ENCODE measurements around the gene PHF23. TPM values are rescaled to one million over a fixed set of nuclear protein-coding genes. Genes with fewer than 3 reads are reported as not detected.
A peak's percentile ranks its signal among the peaks of the same experiment; 100 is the strongest.

Gene PHF23
- total RNA-seq, 1 donor from 2014 or later, result 61.1 TPM

DNA sequence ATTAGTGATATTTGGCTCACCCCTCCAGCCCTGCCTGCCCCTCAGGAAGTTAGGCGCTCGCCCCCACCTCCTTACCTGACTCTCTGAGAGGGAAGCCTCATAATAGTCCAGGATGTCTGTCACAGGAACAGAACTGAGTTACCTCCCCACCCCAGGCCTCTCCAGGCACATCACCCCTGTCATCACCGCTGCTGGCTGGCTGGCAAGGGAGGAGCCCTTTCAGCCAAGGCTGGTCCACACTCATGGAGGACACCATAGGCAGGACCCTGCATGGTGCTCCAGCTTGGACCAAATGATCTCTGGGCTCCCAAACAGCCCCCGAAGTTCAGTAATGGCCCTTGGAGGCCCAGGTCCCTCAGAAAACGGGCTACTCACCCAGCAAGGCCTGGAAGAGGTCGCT, 21.1 kb downstream of the PHF23 start:
- peak overlapping the region; percentile 97 for H3K27ac Mint-ChIP-seq
- TF ChIP-seq, protein P1, sequence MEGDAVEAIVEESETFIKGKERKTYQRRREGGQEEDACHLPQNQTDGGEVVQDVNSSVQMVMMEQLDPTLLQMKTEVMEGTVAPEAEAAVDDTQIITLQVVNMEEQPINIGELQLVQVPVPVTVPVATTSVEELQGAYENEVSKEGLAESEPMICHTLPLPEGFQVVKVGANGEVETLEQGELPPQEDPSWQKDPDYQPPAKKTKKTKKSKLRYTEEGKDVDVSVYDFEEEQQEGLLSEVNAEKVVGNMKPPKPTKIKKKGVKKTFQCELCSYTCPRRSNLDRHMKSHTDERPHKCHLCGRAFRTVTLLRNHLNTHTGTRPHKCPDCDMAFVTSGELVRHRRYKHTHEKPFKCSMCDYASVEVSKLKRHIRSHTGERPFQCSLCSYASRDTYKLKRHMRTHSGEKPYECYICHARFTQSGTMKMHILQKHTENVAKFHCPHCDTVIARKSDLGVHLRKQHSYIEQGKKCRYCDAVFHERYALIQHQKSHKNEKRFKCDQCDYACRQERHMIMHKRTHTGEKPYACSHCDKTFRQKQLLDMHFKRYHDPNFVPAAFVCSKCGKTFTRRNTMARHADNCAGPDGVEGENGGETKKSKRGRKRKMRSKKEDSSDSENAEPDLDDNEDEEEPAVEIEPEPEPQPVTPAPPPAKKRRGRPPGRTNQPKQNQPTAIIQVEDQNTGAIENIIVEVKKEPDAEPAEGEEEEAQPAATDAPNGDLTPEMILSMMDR (conservative IDR thresholded peaks at IDR 0.05), result no peak
- peaks cover 16% of the 10 kb centered on the region for H3K27me3 Mint-ChIP-seq
- peaks cover 52% of the 10 kb centered on the region for H3K4me1 Mint-ChIP-seq (ENCODE audit: unreplicated experiment)
- no peaks in the 10 kb centered on the region for H3K9me3 Mint-ChIP-seq
- peaks cover 5% of the 10 kb centered on the region for H3K36me3 Mint-ChIP-seq
- DNase-seq (ENCODE audit: extremely low spot score, unreplicated experiment), result no peak
- peak overlapping the region; percentile 97 for H3K4me3 Mint-ChIP-seq

DNA sequence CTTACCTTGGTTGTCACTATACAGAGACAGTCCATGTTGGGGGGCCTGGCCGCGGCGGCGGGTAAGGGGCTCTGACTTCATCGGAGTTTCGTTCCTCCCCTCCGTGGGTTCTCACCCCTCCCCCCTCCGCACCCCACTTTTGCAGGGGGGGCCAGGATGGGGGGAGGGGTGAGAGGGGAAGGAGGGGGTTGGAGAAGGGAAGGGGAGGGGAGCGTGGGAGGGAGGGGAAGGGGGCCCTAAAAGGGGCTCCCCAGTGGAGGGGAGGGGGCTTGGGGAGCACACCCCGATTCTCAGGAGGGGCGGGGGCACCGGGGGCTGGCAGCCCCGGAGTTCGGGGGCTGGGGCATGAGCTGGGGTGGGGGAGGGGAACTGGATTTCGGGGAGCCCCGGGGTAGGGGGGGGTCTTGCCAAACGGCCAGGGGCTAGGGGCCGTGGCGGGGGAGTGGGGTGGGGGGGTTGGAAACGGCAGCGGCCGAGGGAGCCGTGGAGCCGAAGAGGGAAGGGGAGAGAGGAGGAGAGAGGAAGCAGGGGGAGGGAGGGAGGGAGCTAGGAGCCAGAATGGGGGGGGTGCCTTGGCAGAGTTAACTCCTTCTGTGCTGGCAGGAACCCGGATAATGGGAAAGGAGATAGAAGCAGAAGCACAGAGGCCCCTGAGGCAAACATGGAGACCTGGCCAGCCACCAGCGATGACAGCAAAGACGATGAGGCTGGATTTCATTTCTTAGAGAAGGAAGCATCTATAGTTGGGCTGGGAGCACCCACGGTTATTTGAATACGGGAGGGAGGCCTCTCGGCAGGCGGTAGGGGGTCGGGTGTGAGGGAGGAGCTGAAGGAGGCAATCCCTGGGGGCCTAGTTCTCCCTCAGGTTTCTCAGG, 21.9 kb downstream of the PHF23 start:
- no peak for DNase-seq (ENCODE audit: extremely low spot score, unreplicated experiment)
- H3K4me3 Mint-ChIP-seq, result peak overlapping the region; percentile 97
- H3K4me1 Mint-ChIP-seq (ENCODE audit: unreplicated experiment), result peaks cover 53% of the 10 kb centered on the region
- TF ChIP-seq, protein P1 (conservative IDR thresholded peaks at IDR 0.05), result no peak
- H3K27ac Mint-ChIP-seq, result peak overlapping the region; percentile 82
- H3K27me3 Mint-ChIP-seq, result peaks cover 18% of the 10 kb centered on the region
- no peaks in the 10 kb centered on the region for H3K9me3 Mint-ChIP-seq
- H3K36me3 Mint-ChIP-seq, result peaks cover 5% of the 10 kb centered on the region

DNA sequence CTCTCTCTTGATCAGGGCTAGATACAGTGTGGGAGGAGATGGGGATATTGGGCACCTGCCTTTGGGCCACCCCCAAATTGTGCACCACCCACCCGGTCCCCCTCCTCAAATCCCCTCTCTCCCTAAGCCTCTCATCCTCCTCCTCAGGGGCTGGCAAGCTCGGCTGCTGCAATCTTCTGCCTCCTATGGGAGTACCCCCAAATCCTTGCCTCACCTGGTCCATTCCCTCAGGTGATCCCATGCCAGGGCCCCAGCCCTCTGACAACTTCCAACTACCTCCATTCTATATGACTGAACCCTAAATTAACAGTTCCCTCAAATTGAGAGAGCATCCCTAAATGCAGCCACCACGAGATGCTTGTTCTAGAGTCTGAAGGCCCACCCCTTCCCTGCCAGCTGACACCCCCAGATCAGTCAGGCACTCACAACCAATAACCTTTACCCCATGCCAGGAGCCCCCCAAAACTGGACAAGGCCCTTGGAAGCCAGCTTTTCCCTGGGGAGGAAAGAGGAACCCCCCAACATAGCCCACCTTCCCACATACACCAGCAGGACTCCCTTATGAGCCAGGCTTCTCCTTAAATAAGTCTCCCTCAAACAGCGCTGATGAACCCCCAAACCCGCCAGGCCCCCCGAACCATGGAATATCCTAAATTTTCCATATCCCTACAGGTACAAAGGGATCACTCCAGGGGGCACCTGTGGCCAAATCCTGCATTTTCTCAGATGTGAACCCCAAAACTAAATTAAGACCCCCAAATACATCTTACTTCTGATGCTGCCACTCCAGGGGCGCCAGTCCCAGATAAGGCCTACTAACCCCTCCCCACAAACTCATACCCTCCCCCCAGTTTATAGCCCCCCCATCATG, 22.8 kb downstream of the PHF23 start:
- Mint-ChIP-seq H3K27ac (peak overlapping the region; percentile 69), H3K4me1 (ENCODE audit: unreplicated experiment) (peaks cover 60% of the 10 kb centered on the region), H3K36me3 (peaks cover 5% of the 10 kb centered on the region), H3K27me3 (peaks cover 24% of the 10 kb centered on the region), H3K4me3 (peak overlapping the region; percentile 95), H3K9me3 (no peaks in the 10 kb centered on the region)
- no peak for DNase-seq (ENCODE audit: extremely low spot score, unreplicated experiment)
- TF ChIP-seq, protein P1 (conservative IDR thresholded peaks at IDR 0.05), result no peak

DNA sequence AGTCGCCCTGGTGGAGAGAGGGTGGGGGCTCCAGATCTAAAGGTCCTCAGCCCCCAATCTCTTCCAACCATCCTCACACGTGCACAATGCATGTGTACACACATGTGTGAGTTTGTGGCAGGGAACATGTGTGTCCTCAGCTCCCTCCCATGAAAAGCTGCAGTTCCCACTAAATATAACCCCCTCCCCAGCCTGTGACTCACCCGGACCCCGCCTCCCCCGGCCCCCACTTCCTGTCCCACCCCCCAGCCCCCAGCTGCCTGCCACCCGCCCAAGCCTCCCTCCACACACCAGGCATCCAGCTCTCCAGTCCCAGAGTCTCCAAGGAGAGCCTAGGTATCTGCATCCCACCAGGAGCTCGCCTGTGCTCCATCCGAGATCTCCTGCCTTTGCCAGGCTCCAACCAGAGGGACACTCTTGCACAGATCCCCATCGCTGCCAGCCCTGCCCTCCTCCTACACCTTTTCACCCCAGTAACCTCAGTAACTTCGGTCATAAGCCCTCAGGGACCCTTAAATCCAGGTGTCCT, 23.5 kb downstream of the PHF23 start:
- no peak for DNase-seq (ENCODE audit: extremely low spot score, unreplicated experiment)
- TF ChIP-seq, protein P1 (conservative IDR thresholded peaks at IDR 0.05), result no peak

DNA sequence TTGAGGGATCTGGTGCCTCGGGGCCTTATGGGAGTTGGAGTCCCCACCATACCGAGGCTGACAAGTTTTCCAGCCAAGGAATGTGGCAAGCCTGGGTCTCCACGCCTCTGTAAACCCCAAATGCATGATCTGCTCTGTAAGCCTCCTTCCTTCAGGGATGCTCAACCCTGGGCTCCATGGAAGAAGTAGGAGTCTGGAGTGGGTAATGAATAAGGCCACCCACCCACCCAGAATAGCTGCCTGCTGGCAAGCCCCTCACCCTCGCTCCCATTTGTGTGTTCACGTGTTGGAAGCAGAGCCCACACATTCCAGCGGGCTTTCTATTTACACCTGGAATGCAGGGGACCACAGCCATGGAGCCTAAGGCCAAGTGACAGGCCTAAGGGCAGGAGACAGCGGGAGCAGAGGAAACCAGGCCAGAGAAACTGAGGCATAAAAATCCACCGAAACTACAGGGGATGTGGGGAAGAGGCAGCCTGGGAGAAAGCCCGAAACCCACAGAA, 24.1 kb downstream of the PHF23 start:
- Mint-ChIP-seq H3K4me1 (ENCODE audit: unreplicated experiment) (peaks cover 54% of the 10 kb centered on the region), H3K9me3 (no peaks in the 10 kb centered on the region), H3K27me3 (peaks cover 29% of the 10 kb centered on the region), H3K4me3 (peak overlapping the region; percentile 95), H3K27ac (peak overlapping the region; percentile 98), H3K36me3 (peaks cover 5% of the 10 kb centered on the region)
- TF ChIP-seq, protein P1 (conservative IDR thresholded peaks at IDR 0.05), result no peak
- DNase-seq (ENCODE audit: extremely low spot score, unreplicated experiment), result no peak

More for the DNA sequence above, 23.5 kb downstream of the PHF23 start:
- Mint-ChIP-seq H3K27me3 (peaks cover 24% of the 10 kb centered on the region), H3K4me1 (ENCODE audit: unreplicated experiment) (peaks cover 53% of the 10 kb centered on the region), H3K27ac (peak overlapping the region; percentile 98), H3K4me3 (peak overlapping the region; percentile 95), H3K9me3 (no peaks in the 10 kb centered on the region), H3K36me3 (peaks cover 5% of the 10 kb centered on the region)

All from type B pancreatic cell (in vitro differentiated cells).